Epithelial cell of alveolus of lung (primary cell): ENCODE data around the gene CACHD1. TPM values are rescaled to one million over a fixed set of nuclear protein-coding genes. Genes with fewer than 3 reads are reported as not detected.

Experiments
- total RNA-seq: library from RNA; depleted of rRNA; stranded (reverse); fragments of >200 nt; gene quantifications from 2 replicates; pipeline ENCODE4 v1.2.1, GENCODE V29; 2015

CACHD1 gene
- 4.0 and 5.0 TPM in 2 replicates for total RNA-seq

GRCh38 chr1:64469977-64470664 is at the start of gene CACHD1:
Gene CACHD1, plus strand, starts transcription at chr1:64470129. Its CDS starts 616 bp downstream, at chr1:64470745.

